HepG2 (cell line): ENCODE measurements around the gene B4GALT5. TPM values are rescaled to one million over a fixed set of nuclear protein-coding genes. Genes with fewer than 3 reads are reported as not detected.

ENCODE experiments used
- CEBPB ChIP-seq: IDR thresholded peaks from 2 replicates; pipeline ENCODE4 v1.6.1; 2011; ENCODE audit warnings: low read depth, low read length, improper control_type of control experiment, borderline replicate concordance
- DR1 ChIP-seq: sonication (generic); formaldehyde crosslinking; IDR thresholded peaks from 2 replicates; pipeline ENCODE4 v1.8.0; 2021; ENCODE audit warnings: mild to moderate bottlenecking, missing genetic modification reagents, inconsistent platforms
- HIVEP1 ChIP-seq: sonication (generic); formaldehyde crosslinking; IDR thresholded peaks from 2 replicates; pipeline ENCODE4 v1.4.0; 2020; ENCODE audit warnings: mild to moderate bottlenecking, missing genetic modification reagents
- MIER2 ChIP-seq: IDR thresholded peaks from 2 replicates; pipeline ENCODE4 v1.6.1; 2016; ENCODE audit warnings: missing biosample characterization, missing genetic modification reagents
- MNT ChIP-seq: fragments of 450-650 bp; IDR thresholded peaks from 2 replicates; pipeline ENCODE4 v1.6.1; 2016
- NBN ChIP-seq: fragments of 450-650 bp; conservative IDR thresholded peaks from 2 replicates; pipeline ENCODE4 v1.6.1; 2017
- PLSCR1 ChIP-seq: sonication (generic); formaldehyde crosslinking; IDR thresholded peaks from 2 replicates; pipeline ENCODE4 v1.5.0; 2020; ENCODE audit warnings: missing genetic modification reagents, mild to moderate bottlenecking, borderline replicate concordance
- POGK ChIP-seq: sonication (generic); formaldehyde crosslinking; conservative IDR thresholded peaks from 2 replicates; pipeline ENCODE4 v1.8.0; 2022; ENCODE audit warnings: mild to moderate bottlenecking, moderate library complexity, missing genetic modification reagents
- RARG ChIP-seq: sonication (generic); formaldehyde crosslinking; IDR thresholded peaks from 2 replicates; pipeline ENCODE4 v1.4.0; 2020; ENCODE audit warnings: low read depth, mild to moderate bottlenecking, missing genetic modification reagents
- SKIL ChIP-seq: sonication (generic); formaldehyde crosslinking; IDR thresholded peaks from 2 replicates; pipeline ENCODE4 v1.8.0; 2022; ENCODE audit warnings: missing genetic modification reagents, mild to moderate bottlenecking, moderate library complexity, borderline replicate concordance
- SMAD3 ChIP-seq: sonication (generic); formaldehyde crosslinking; IDR thresholded peaks from 2 replicates; pipeline ENCODE4 v1.4.0; 2020; ENCODE audit warnings: missing genetic modification reagents
- TEAD3 ChIP-seq: optimal IDR thresholded peaks from 2 replicates; pipeline ENCODE3; 2016; ENCODE audit warnings: borderline replicate concordance
- WIZ ChIP-seq: sonication (generic); formaldehyde crosslinking; IDR thresholded peaks from 2 replicates; pipeline ENCODE4 v1.5.1; 2020; ENCODE audit warnings: mild to moderate bottlenecking, missing genetic modification reagents
- ZBTB8A ChIP-seq: sonication (generic); formaldehyde crosslinking; IDR thresholded peaks from 2 replicates; pipeline ENCODE4 v1.4.0; 2020; ENCODE audit warnings: mild to moderate bottlenecking, low read depth, missing genetic modification reagents, borderline replicate concordance
- ZNF704 ChIP-seq: sonication (generic); formaldehyde crosslinking; IDR thresholded peaks from 2 replicates; pipeline ENCODE4 v1.8.1; 2023; ENCODE audit warnings: mild to moderate bottlenecking, inconsistent platforms, moderate library complexity, missing genetic modification reagents, borderline replicate concordance
- ZNF768 ChIP-seq: sonication (generic); formaldehyde crosslinking; IDR thresholded peaks from 2 replicates; pipeline ENCODE4 v1.4.0; 2020; ENCODE audit warnings: missing genetic modification reagents
- ZNF775 ChIP-seq: sonication (generic); formaldehyde crosslinking; IDR thresholded peaks from 2 replicates; pipeline ENCODE4 v1.4.0; 2020; ENCODE audit warnings: missing genetic modification reagents, mild to moderate bottlenecking, moderate library complexity, borderline replicate concordance
- ZNF790 ChIP-seq: sonication (generic); formaldehyde crosslinking; IDR thresholded peaks from 2 replicates; pipeline ENCODE4 v1.8.0; 2022; ENCODE audit warnings: missing genetic modification reagents, mild to moderate bottlenecking, borderline replicate concordance
- ZNF883 ChIP-seq: sonication (generic); formaldehyde crosslinking; IDR thresholded peaks from 2 replicates; pipeline ENCODE4 v1.5.1; 2020; ENCODE audit warnings: mild to moderate bottlenecking, missing genetic modification reagents; ENCODE audit errors: not compliant biosample characterization
- polyA plus RNA-seq, 8 experiments: library from polyadenylated mRNA; depleted of rRNA in 3 of 8; stranded (reverse) in 7 of 8; unstranded in 1 of 8; fragments of >200 nt; fragmentation: Illumina TruSeq in 4 of 8; extraction: Trizol in 4 of 8; gene quantifications; 2 replicates each; pipeline versions ENCODE4 v1.2.1 to v1.2.3, GENCODE V29; 2011 to 2016; ENCODE audit warnings: low read depth in 4 of 8, missing spikeins in 1 of 8, mixed read lengths in 1 of 8; ENCODE audit not compliant: insufficient read depth in 1 of 8
- total RNA-seq, 5 experiments: library from RNA; depleted of rRNA; stranded (reverse); fragments of >200 nt; fragmentation: Illumina TruSeq; extraction: Trizol; gene quantifications; 2 replicates each; pipeline ENCODE4 v1.2.3, GENCODE V29; 2016; ENCODE audit warnings: low read depth in 1 of 5

The B4GALT5 gene
- total and polyA plus RNA-seq, 2 of the 13 experiments (the other 11 are each of a cell fraction or from before 2014, with no cell fraction given): 27.3 to 30.9 TPM

GRCh38 chr20:49584418-49585382, 129.0 kb downstream of the B4GALT5 start (continued):
- TF ChIP-seq ZNF883 (CRISPR knock-in tag): peak; percentile 40
- 0 out of 2 replicates have a peak, but pooled peaks have one; percentile 31 for TF ChIP-seq HIVEP1
- TF ChIP-seq POGK (CRISPR knock-in tag): 0 out of 2 replicates have a peak, but pooled peaks have one; percentile 5
- TF ChIP-seq DR1: no peak
- 0 out of 2 replicates have a peak, but pooled peaks have one; percentile 60 for TF ChIP-seq ZNF704 (CRISPR knock-in tag)
- 0 out of 2 replicates have a peak, but pooled peaks have one; percentile 22 for TF ChIP-seq SMAD3 (CRISPR knock-in tag)
- TF ChIP-seq SKIL (CRISPR knock-in tag): no peak
- TF ChIP-seq CEBPB: peak; percentile 97
- TF ChIP-seq PLSCR1: 0 out of 2 replicates have a peak, but pooled peaks have one; percentile 85
- TF ChIP-seq TEAD3 (CRISPR knock-in tag): peak; percentile 6
- TF ChIP-seq ZNF768: peak; percentile 28
- TF ChIP-seq NBN: no peak
- TF ChIP-seq RARG: peak; percentile 41; the same call in 1 of the 2 replicates
- TF ChIP-seq MIER2: 0 out of 2 replicates have a peak, but pooled peaks have one; percentile 1
- no peak for TF ChIP-seq MNT
- TF ChIP-seq ZBTB8A: 0 out of 2 replicates have a peak, but pooled peaks have one; percentile 46
- peak; percentile 52; the same call in 1 of the 2 replicates for TF ChIP-seq WIZ (CRISPR knock-in tag)
- no peak for TF ChIP-seq ZNF790 (CRISPR knock-in tag)
- peak; percentile 15; the same call in 1 of the 2 replicates for TF ChIP-seq ZNF775
